ENCODE results near the gene GUCY2F.

GUCY2F gene

DNA sequence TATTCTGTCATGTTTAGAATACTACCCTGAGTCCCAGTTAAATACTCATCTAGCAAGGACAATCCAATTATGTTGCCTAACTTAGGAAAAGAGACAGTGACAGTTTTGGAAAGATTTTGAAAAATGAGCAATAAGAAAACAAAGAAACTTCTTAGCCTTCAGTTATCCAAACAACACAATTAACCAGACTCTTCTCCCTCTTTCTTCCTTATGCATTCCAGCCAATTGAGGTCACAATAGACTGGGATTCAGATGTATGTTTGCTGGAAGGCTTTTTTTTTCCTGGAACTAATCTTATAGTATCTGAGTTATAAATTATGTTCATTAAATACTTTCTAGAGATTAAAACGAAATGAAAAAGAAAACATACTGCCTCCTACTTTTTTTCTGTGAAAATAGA, 109.6 kb downstream of the GUCY2F start:
- TF ChIP-seq, protein P1, sequence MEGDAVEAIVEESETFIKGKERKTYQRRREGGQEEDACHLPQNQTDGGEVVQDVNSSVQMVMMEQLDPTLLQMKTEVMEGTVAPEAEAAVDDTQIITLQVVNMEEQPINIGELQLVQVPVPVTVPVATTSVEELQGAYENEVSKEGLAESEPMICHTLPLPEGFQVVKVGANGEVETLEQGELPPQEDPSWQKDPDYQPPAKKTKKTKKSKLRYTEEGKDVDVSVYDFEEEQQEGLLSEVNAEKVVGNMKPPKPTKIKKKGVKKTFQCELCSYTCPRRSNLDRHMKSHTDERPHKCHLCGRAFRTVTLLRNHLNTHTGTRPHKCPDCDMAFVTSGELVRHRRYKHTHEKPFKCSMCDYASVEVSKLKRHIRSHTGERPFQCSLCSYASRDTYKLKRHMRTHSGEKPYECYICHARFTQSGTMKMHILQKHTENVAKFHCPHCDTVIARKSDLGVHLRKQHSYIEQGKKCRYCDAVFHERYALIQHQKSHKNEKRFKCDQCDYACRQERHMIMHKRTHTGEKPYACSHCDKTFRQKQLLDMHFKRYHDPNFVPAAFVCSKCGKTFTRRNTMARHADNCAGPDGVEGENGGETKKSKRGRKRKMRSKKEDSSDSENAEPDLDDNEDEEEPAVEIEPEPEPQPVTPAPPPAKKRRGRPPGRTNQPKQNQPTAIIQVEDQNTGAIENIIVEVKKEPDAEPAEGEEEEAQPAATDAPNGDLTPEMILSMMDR (IDR thresholded peaks at IDR 0.05; ENCODE audit: control insufficient read depth, insufficient read depth, low read depth, low read length, missing control alignments) = no peak
- DNase-seq (ENCODE audit: low read depth) = no peak
- H3K4me3 ChIP-seq (ENCODE audit: control insufficient read depth, low read depth, low read length) = no peak overlapping the region

DNA sequence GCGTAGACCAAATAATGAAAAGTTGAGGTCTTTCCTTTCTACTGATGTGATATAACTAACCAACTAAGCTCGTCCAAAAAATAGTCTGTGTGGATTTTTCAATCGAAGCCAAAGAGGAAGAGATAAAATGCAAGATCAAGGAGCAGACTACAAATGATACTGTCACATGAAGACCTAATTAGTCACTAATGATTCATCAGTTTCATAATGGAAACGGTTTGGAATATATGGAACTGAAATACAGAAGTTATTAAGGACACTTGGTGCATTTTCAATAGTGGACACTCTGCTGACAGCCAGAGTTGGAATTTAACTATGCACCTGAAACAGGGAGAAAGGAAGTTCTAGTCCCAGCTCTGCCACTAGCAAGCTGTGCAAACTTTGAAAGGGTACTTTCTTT, 119.8 kb downstream of the GUCY2F start:
- no peak for DNase-seq (ENCODE audit: low read depth)
- TF ChIP-seq, protein P1 (IDR thresholded peaks at IDR 0.05; ENCODE audit: control insufficient read depth, insufficient read depth, low read depth, low read length, missing control alignments) = no peak
- no peak overlapping the region for H3K4me3 ChIP-seq (ENCODE audit: control insufficient read depth, low read depth, low read length)

GRCh38 chrX:109360301-109360700, 121.6 kb downstream of the GUCY2F start:
- no peak overlapping the region for H3K4me3 ChIP-seq (ENCODE audit: control insufficient read depth, low read depth, low read length)
- DNase-seq (ENCODE audit: low read depth) = no peak
- TF ChIP-seq, protein P1 (IDR thresholded peaks at IDR 0.05; ENCODE audit: control insufficient read depth, insufficient read depth, low read depth, low read length, missing control alignments) = no peak

- DNase-seq (ENCODE audit: low read depth) = no peak
- TF ChIP-seq, protein P1 (IDR thresholded peaks at IDR 0.05; ENCODE audit: control insufficient read depth, insufficient read depth, low read depth, low read length, missing control alignments) = no peak
Observed at GRCh38 chrX:109357706-109358105, 124.2 kb downstream of the GUCY2F start.

GRCh38 chrX:109356684-109357083, 125.2 kb downstream of the GUCY2F start:
- no peak overlapping the region for H3K4me3 ChIP-seq (ENCODE audit: control insufficient read depth, low read depth, low read length)
- no peak for DNase-seq (ENCODE audit: low read depth)
- TF ChIP-seq, protein P1 (IDR thresholded peaks at IDR 0.05; ENCODE audit: control insufficient read depth, insufficient read depth, low read depth, low read length, missing control alignments) = no peak

More at GRCh38 chrX:109357706-109358105, 124.2 kb downstream of the GUCY2F start:
- no peak overlapping the region for H3K4me3 ChIP-seq (ENCODE audit: control insufficient read depth, low read depth, low read length)

GRCh38 chrX:109352066-109352588, 129.8 kb downstream of the GUCY2F start:
- DNase-seq (ENCODE audit: low read depth) = no peak
- TF ChIP-seq, protein P1 (IDR thresholded peaks at IDR 0.05; ENCODE audit: control insufficient read depth, insufficient read depth, low read depth, low read length, missing control alignments) = no peak
- H3K4me3 ChIP-seq (ENCODE audit: control insufficient read depth, low read depth, low read length) = no peak overlapping the region

GRCh38 chrX:109351557-109351956, 130.3 kb downstream of the GUCY2F start:
- DNase-seq (ENCODE audit: low read depth) = no peak
- TF ChIP-seq, protein P1 (IDR thresholded peaks at IDR 0.05; ENCODE audit: control insufficient read depth, insufficient read depth, low read depth, low read length, missing control alignments) = no peak
- H3K4me3 ChIP-seq (ENCODE audit: control insufficient read depth, low read depth, low read length) = no peak overlapping the region
